Loucy (cell line): ENCODE data around the gene MEF2C.

ENCODE experiments used
- H2AFZ ChIP-seq: fragments of 200-600 bp; sonication (generic); 2 replicates; pipeline ENCODE4 v1.6.0; 2016; ENCODE audit warnings: antibody characterized with exemption, mild to moderate bottlenecking, low read length, moderate library complexity
- H3F3A ChIP-seq: fragments of 200-600 bp; 2 replicates; pipeline ENCODE4 v1.6.0; 2016; ENCODE audit warnings: antibody characterized with exemption, low read depth, mild to moderate bottlenecking
- H3K27me3 ChIP-seq: fragments of 200-600 bp; sonication (generic); 2 replicates; pipeline ENCODE4 v1.6.1; 2014; ENCODE audit warnings: low read length, mild to moderate bottlenecking; ENCODE audit not compliant: insufficient read depth, poor library complexity, severe bottlenecking
- H3K36me3 ChIP-seq: fragments of 200-600 bp; sonication (generic); 2 replicates; pipeline ENCODE4 v1.6.1; 2016; ENCODE audit warnings: low read length; ENCODE audit not compliant: insufficient read depth
- H3K4me1 ChIP-seq: fragments of 200-600 bp; sonication (generic); 2 replicates; pipeline ENCODE4 v1.5.1; 2014; ENCODE audit warnings: low read length, mild to moderate bottlenecking; ENCODE audit not compliant: insufficient read depth, poor library complexity, severe bottlenecking
- H3K4me2 ChIP-seq: fragments of 200-600 bp; sonication (generic); 2 replicates; pipeline ENCODE4 v1.6.0; 2014; ENCODE audit warnings: antibody characterized with exemption, low read length, low read depth, mild to moderate bottlenecking; ENCODE audit not compliant: poor library complexity, severe bottlenecking
- H3K4me3 ChIP-seq: fragments of 200-600 bp; sonication (generic); 2 replicates; pipeline ENCODE4 v1.5.1; 2014; ENCODE audit warnings: low read length, mild to moderate bottlenecking, mixed read lengths; ENCODE audit not compliant: poor library complexity, severe bottlenecking
- H3K79me2 ChIP-seq: fragments of 200-600 bp; sonication (generic); 2 replicates; pipeline ENCODE4 v1.6.1; 2014; ENCODE audit warnings: low read length; ENCODE audit not compliant: insufficient read depth
- H3K9ac ChIP-seq: fragments of 200-600 bp; sonication (generic); 2 replicates; pipeline ENCODE4 v1.6.0; 2014; ENCODE audit warnings: mild to moderate bottlenecking, low read depth, low read length, moderate library complexity; ENCODE audit not compliant: poor library complexity, severe bottlenecking
- H3K9me2 ChIP-seq: fragments of 200-600 bp; sonication (generic); replicated peaks from 2 replicates; pipeline ENCODE4 v1.6.1; 2016; ENCODE audit warnings: low read depth, low read length, mixed read lengths
- H3K9me3 ChIP-seq: fragments of 200-600 bp; sonication (generic); 2 replicates; pipeline ENCODE4 v1.6.1; 2014; ENCODE audit warnings: mild to moderate bottlenecking, antibody characterized with exemption, low read length, low read depth; ENCODE audit not compliant: insufficient read depth
- H4K20me1 ChIP-seq: fragments of 200-600 bp; sonication (generic); 2 replicates; pipeline ENCODE4 v1.6.0; 2014; ENCODE audit warnings: antibody characterized with exemption, low read length, mild to moderate bottlenecking; ENCODE audit not compliant: insufficient read depth, poor library complexity, severe bottlenecking
- EZH2phosphoT487 ChIP-seq: fragments of 200-600 bp; IDR thresholded peaks from 2 replicates; pipeline ENCODE4 v1.6.1; 2018; ENCODE audit warnings: antibody characterized with exemption, mild to moderate bottlenecking, moderate library complexity, borderline replicate concordance
- TF ChIP-seq, protein P1 (sequence below): fragments of 200-600 bp; sonication (generic); conservative IDR thresholded peaks from 2 replicates; pipeline ENCODE4 v1.5.1; 2014; ENCODE audit warnings: mild to moderate bottlenecking, antibody characterized with exemption, low read length

The MEF2C gene

DNA sequence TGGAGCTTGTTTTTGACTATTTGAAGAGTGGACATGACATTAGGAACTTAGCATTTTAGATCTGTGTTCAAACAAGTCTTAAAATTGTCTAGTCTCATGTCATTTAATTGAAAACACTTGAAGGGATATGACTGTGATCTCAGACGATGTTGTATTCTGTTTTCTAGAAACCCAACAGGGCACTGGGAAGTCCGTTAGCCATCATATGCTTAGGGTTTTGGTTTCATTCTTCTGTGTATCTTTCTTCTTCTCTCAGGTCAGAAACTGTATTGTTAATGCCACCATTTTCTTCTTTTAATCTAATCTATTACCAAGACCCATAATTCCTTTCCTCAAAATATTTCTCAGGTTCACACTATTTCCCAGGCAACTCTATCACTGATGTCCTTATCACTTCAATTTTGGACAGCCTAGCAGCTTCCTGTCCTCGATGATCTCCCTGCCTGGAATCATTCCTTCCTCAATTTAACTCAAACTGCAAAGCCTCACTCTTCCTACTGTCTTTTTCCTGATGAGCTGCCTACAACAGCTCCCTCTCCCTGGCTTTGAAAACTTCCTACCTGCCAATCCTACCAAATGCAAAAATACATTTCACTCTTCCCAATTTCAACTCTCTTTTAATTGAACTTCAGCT is 77.7 kb downstream of the MEF2C start:
- TF ChIP-seq, protein P1, sequence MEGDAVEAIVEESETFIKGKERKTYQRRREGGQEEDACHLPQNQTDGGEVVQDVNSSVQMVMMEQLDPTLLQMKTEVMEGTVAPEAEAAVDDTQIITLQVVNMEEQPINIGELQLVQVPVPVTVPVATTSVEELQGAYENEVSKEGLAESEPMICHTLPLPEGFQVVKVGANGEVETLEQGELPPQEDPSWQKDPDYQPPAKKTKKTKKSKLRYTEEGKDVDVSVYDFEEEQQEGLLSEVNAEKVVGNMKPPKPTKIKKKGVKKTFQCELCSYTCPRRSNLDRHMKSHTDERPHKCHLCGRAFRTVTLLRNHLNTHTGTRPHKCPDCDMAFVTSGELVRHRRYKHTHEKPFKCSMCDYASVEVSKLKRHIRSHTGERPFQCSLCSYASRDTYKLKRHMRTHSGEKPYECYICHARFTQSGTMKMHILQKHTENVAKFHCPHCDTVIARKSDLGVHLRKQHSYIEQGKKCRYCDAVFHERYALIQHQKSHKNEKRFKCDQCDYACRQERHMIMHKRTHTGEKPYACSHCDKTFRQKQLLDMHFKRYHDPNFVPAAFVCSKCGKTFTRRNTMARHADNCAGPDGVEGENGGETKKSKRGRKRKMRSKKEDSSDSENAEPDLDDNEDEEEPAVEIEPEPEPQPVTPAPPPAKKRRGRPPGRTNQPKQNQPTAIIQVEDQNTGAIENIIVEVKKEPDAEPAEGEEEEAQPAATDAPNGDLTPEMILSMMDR: no peak
- TF ChIP-seq EZH2phosphoT487: no peak
- H3K9me2 ChIP-seq: no peaks in the 10 kb centered on the region
- no peak overlapping the region for H3K9ac ChIP-seq
- H3F3A ChIP-seq: no peaks in the 10 kb centered on the region
- H3K4me2 ChIP-seq: no peak overlapping the region
- no peaks in the 10 kb centered on the region for H4K20me1 ChIP-seq
- no peaks in the 10 kb centered on the region for H3K27me3 ChIP-seq
- no peak overlapping the region for H2AFZ ChIP-seq
- peaks cover 3% of the 10 kb centered on the region; the same call in 1 of the 2 replicates for H3K36me3 ChIP-seq
- H3K79me2 ChIP-seq: no peaks in the 10 kb centered on the region
- no peaks in the 10 kb centered on the region for H3K4me1 ChIP-seq
- H3K9me3 ChIP-seq: no peaks in the 10 kb centered on the region
- H3K4me3 ChIP-seq: no peak overlapping the region

DNA sequence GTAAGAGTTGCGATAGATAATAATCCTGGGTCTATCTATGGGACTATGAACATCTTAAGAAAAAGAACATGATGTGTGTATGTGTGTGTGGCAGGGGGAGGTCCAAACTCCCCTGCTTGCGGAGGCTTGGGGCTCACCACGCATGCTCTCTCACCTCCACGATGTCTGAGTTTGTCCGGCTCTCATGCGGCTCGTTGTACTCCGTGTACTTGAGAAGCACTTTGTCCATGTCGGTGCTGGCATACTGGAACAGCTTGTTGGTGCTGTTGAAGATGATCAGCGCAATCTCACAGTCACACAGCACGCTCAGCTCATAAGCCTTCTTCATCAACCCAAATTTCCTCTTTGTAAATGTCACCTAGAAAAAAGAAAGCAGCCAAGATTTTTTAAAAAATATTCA is 78.5 kb downstream of the MEF2C start:
- Histone ChIP-seq H2AFZ (no peak overlapping the region), H3K4me2 (no peak overlapping the region), H3K79me2 (no peaks in the 10 kb centered on the region), H3K27me3 (no peaks in the 10 kb centered on the region), H3K9me2 (no peaks in the 10 kb centered on the region), H3K36me3 (peaks cover 3% of the 10 kb centered on the region; the same call in 1 of the 2 replicates), H3K9me3 (no peaks in the 10 kb centered on the region), H3K4me1 (no peaks in the 10 kb centered on the region), H3K9ac (no peak overlapping the region), H4K20me1 (no peaks in the 10 kb centered on the region), H3F3A (no peaks in the 10 kb centered on the region), H3K4me3 (no peak overlapping the region)
- no peak for TF ChIP-seq EZH2phosphoT487
- TF ChIP-seq, protein P1: no peak

DNA sequence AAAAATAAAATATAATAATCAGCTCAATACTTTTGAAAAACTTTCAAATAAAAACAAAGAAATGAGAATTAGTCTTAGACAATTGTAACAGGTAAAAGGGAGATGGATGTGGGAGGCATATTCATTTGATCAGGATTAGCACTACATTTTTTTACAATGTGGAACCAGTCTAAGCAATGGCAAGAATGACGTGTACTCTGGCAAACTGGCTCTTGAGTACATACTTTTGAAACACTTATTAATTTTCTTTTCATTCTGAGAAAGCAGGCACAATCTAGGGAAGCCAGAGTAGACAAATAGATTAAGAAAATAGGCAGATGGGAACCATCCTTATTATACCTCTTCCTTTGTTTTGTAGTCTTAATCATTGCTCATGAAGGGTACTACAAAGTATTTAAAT is 79.7 kb downstream of the MEF2C start:
- Histone ChIP-seq H3K4me2 (no peak overlapping the region), H3K27me3 (no peaks in the 10 kb centered on the region), H3K9me3 (no peaks in the 10 kb centered on the region), H3K9me2 (no peaks in the 10 kb centered on the region), H3F3A (no peaks in the 10 kb centered on the region), H2AFZ (no peak overlapping the region), H3K4me1 (no peaks in the 10 kb centered on the region), H4K20me1 (no peaks in the 10 kb centered on the region), H3K9ac (no peak overlapping the region), H3K36me3 (peaks cover 3% of the 10 kb centered on the region; the same call in 1 of the 2 replicates), H3K4me3 (no peak overlapping the region), H3K79me2 (no peaks in the 10 kb centered on the region)
- TF ChIP-seq, protein P1: no peak
- no peak for TF ChIP-seq EZH2phosphoT487
